ENCODE measurements around the gene FOXF2.

Gene FOXF2

GRCh38 chr6:1379017-1379787 lies 10.2 kb upstream of the FOXF2 start:
- DNase-seq, result no peak

- no peak for DNase-seq
These were observed 9.6 kb upstream of the FOXF2 start for GRCh38 chr6:1379788-1380147.

GRCh38 chr6:1380625-1381427 lies 8.6 kb upstream of the FOXF2 start:
- DNase-seq, result no peak

GRCh38 chr6:1381481-1382330 lies 7.7 kb upstream of the FOXF2 start:
- DNase-seq, result peak; percentile 74

GRCh38 chr6:1382331-1382882 lies 7.0 kb upstream of the FOXF2 start:
- peak; percentile 45 for DNase-seq

GRCh38 chr6:1382883-1383728 lies 6.3 kb upstream of the FOXF2 start:
- DNase-seq, result peak; percentile 61

DNA sequence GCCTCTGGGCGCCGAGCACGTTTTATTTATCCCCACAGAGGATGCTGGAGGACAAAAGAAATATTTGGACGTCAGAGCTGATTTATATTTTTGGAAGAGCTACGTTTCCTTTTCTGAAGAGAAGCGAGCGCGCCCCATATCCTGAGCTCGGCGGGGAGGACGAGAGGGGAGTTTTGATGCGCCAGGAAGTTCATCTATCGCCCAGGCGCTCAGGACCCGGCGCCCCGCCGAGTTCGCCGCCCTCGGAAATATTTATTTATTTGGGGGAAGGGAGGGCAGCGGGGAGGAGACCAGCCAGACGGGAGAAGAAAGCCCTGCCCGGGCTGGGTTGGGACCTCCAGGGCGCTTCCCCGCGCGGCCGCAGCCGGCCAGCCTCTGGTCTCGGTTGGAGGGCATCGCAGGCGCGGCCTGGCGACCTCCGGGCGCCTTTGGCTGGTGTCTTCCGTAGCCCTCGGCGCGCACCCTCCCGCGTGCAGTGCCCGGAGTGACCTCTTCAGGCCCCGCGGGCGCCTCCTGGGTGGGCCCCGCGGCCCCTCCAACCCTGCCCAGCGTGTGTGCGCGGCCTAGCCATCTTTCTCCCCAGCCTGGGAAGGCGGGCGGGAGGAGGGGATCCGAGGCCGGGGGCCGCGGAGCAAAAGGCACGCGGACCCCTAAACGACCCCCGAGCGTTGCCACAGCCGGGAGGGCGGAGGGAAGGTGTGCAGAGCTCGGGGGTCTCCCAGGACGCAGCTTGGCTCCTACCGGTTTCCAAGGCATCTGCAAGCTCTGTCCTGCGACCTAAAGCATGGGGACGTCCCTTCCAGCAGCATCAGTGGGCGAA lies 5.4 kb upstream of the FOXF2 start:
- peak; percentile 57 for DNase-seq

GRCh38 chr6:1384549-1385128 lies 4.7 kb upstream of the FOXF2 start:
- peak; percentile 47 for DNase-seq

DNA sequence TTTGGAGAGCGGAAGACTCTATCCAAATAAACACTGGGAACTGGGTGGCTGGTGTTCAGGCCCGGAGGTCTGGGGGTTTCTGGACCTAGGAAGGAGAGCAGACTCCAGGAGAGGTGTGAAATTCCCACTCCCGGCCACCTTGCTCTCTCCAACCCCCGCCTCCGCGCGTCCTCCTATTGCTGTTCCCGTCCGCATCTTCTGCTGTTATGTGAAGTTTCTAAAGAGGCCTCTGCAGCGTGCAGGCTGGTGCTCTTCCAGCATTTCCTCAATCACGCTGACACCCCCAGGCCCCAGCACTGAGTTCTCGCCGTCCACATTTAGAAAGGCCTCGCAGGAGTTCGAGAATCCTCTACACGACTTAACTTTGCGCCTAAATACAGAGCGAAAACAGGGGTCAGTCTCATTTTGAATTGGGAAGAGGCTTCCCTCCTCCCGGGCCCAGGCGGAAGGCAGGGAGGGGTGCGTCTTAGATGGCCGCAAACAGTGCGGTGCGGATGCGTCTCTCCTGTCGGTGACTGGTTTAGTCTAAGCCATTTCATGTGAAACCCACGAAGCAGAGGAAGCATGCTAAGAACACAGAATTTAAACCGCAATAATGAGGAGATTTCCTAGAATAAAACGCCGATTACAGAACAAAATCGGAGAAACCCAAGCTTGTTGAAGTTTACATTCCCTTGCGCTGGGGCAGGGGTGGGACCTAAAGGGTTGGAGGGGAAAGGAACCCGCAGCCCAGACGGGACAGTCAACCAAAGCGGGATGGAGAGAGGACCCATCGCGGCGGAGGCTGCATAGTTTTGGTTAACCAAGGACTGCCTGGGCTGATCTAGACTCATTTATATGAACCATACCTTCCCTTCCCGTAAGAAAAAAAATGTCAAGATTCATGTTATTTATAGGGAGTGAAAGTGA lies 4.0 kb upstream of the FOXF2 start:
- peak; percentile 53 for DNase-seq

DNA sequence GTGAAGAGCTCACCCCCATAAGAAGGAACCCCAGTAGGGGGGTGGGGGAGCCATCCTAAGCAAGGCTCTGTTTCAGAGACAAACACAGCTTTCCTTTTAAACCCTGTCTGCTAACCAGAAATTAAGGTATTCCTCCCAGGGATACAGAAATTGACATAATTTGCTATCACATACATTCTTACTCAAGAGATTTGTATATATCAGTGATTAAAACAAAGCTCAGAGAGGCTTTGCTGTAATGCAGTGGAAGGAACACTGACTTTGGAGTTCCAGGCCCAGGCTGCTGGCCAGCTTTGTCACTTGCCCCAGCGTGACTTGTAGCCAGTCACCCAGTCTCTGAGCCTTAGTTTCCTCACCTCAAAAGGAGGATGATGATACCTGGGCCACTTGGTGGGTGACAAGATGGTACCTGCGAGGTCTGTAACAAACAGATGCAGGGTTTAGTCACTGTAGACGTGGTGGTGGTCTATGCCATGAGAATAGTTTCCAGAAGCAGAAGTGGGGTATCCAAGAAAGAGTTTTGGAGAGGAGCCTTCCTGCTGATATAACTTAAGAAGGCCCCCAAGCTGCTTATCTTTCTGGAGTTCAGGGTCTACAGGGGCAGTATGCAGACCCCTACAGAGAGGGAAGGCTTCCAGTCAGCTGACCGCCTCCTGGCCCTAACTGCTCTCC lies 3.2 kb upstream of the FOXF2 start:
- DNase-seq, result peak; percentile 30

DNA sequence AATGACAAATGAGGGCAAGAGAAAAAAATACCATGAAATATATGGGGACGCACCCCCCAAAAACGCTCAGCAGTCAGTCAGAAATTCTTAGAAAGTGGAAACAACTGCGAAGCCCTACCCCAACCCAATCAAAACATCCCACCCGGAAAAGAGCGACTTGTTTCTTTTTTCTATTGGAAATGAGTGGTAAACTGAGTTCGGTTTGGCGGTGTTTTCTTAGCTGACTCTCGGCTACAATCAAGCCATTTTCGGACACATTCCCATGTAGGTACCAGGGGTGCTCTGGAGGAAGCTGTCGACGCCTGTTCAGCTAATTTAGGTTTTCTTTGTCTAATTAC lies 1.9 kb upstream of the FOXF2 start:
- DNase-seq, result no peak

DNA sequence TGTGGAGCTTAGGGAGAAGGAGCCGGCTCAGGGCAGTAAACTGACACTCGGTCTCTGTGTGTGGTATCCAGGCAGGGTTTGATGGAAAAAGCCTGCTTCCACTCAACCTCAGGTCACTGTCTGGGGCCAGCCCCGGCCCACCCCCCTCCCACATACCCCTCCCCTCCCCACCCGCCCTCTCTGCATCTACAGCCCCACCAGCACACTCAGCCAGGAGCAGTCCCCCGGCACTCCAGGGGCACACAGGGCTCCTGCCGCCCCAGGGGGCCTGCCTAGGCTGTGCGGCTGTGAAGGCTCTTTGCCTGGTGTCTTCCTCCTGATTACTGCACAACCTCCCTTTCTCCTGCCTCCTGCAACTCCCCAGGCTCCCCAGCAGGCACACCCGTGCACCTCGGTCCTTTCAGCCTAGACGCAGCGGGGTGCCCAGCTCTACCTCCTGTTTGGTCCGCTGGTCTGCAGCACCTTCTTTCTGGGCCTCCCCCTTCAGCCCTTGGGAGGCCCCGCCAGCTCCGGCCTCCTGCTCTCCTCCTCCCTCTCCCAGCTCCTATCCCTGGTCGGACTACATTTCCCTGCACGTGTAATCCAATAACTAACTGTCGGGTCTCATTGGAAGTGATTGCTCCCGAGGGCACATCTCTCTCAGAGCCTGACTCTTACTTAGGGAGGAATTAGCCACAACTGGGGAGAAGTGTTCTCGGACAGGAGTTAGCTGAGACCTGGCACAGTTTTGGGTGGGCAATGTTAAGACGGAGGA lies 1.3 kb upstream of the FOXF2 start:
- peak; percentile 86 for DNase-seq

GRCh38 chr6:1388630-1389368 lies 577 bp upstream of the FOXF2 start:
- peak; percentile 66 for DNase-seq

DNA sequence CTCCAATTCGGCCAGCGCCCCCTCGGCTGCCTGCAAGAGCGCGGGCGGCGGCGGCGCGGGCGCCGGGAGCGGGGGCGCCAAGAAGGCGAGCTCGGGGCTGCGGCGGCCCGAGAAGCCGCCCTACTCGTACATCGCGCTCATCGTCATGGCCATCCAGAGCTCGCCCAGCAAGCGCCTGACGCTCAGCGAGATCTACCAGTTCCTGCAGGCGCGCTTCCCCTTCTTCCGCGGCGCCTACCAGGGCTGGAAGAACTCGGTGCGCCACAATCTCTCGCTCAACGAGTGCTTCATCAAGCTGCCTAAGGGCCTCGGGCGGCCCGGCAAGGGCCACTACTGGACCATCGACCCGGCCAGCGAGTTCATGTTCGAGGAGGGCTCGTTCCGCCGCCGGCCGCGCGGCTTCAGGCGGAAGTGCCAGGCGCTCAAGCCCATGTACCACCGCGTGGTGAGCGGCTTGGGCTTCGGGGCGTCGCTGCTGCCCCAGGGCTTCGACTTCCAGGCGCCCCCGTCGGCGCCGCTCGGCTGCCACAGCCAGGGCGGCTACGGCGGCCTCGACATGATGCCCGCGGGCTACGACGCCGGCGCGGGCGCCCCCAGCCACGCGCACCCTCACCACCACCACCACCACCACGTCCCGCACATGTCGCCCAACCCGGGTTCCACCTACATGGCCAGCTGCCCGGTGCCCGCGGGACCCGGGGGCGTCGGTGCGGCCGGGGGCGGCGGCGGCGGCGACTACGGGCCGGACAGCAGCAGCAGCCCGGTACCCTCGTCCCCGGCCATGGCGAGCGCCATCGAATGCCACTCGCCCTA lies 963 bp downstream of the FOXF2 start:
- peak; percentile 78 for DNase-seq

DNA sequence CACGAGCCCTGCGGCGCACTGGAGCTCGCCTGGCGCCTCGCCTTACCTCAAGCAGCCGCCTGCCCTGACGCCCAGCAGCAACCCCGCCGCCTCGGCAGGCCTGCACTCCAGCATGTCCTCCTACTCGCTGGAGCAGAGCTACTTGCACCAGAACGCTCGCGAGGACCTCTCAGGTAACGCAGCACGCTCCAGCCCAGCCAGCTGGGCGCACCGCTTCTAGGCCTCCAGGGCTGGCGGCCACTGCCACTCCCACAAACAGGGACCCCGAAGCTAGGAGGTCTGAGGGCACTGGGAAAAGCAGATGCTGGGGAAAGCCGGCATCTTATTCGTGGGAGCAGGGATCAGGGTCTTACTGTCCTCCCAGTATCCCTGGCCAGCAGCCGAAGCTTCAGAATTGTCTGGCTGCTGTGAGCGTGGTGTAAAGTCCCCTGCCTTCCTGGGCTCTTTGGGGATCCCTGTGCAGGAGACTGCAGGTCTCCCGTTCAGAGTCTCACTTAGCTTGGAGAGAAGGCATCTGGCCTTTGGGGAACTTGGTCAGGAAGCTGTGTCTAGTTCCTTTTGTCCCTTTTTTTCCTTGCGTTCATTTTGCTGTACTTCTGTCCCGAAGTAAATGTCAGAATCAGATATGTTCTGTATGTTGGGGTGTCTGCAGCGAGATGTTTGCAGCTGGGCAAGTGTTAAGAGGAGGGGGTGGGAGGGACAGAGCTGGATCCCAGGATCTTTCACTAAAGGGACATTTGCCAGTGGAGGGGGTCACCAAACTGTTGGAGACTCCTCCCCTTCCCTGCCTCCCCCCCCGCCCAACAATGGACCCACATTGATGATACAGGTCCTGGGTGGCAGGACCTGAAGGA lies 1.8 kb downstream of the FOXF2 start:
- peak; percentile 82 for DNase-seq

DNA sequence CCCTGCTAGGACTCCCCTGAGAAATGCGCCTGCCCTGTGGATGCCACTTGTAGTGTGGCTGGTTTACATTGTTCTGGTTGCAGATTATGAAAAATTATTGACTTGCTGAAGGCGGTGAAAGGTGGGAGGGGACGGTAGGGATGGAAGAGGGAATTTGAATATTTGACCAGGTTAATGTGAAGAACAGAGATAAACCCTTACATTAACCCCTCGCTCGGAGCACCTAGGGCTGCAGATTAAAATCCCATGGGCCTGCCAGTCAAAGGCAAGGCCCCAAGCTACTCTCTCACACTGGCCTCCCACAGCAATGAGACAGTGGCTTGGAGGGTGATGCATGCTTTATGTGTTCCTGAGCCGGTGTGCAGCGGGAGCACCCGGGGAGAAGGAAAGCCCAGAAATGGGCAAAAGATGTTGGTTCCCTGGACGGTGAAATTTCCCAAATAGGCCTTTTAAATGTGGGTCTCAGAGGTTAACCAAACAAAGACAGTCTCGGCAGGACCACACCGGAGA lies 2.5 kb downstream of the FOXF2 start:
- DNase-seq, result no peak
